HG03571 (cell line): ENCODE data around the gene BPTF.
"Not testable (repeated sequence)": the region's sequence is repeated elsewhere in the genome, so short reads cannot be mapped to it uniquely, and the experiment has no call there.

Experiments used
- ATAC-seq: cut with Tn5 transposase; IDR thresholded peaks from one replicate; pipeline ENCODE4 v1.9.1; 2021; ENCODE audit not compliant: unreplicated experiment

The BPTF gene

DNA sequence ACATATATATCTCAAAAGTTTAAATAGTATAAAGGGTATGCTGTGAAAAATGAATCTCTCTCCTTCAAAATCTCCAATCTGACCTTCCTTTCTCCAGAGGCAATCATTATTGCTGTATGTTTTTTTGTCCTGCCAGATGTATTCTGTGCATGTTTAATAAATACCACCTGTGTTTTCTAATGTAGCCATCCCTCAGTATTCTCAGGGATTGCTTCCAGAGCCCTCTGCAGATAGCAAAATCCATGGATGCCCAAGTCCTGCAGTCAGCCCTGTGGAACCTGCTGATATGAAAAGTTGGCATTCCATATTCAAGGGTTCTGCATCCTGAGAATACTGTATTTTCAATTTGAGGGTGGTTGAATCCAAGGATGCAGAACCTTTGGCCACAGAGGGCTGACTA lies 42.9 kb downstream of the BPTF start:
- no peak for ATAC-seq

DNA sequence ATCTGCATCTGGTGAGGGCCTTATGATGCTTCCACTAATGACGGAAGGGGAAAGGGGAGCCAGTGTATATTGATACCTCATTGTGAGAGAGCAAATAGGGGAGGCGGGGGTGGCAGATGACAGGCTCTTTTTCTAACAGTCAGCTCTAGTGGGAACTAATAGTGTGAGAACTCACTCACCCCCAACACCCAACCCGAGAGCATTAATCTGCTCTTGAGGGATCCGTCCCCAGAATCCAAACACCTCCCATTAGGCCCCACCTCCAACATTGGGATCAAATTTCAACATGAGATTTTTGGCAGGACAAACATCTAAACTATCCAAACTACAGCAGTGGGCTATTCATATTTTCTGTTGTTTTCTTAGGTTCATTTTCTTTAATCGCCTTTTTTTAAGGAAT lies 54.4 kb downstream of the BPTF start:
- ATAC-seq: no peak

DNA sequence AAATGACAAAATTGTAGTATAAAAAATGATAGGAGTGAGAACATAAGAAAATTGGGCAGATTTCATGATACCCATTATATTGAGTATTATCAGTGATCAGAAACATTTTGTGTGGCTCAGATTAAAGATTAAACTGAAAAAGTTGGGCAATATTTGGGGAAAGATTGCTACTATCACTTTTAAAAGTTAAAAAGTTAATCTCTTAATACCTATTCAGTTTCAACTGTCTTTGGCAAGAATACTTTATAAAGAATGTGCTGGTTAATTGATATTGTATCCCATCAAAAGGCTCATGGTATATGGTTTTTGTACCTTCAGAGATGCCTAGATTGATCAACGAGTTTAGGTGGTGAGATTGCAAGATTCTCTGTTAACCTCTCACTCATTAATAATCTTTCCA lies 55.8 kb downstream of the BPTF start:
- ATAC-seq: no peak

DNA sequence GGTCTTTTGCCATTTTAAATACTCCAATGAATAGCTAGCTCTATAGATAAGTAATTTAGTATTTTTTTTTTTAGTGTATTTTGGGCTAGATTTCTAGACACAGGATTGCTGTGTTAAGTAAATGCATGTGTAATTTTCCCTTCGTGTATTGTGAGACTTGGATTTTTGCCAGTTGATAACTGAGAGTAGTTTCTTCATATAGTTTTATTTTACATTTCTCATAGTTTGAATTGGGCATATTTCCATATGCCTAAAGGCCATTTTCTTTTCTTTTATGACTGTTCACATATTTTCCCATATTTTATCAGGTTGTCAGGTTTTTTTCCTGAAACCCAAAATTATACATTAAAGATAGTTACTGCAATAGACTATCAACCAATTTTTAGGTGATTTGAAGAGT lies 59.4 kb downstream of the BPTF start:
- ATAC-seq: no peak

DNA sequence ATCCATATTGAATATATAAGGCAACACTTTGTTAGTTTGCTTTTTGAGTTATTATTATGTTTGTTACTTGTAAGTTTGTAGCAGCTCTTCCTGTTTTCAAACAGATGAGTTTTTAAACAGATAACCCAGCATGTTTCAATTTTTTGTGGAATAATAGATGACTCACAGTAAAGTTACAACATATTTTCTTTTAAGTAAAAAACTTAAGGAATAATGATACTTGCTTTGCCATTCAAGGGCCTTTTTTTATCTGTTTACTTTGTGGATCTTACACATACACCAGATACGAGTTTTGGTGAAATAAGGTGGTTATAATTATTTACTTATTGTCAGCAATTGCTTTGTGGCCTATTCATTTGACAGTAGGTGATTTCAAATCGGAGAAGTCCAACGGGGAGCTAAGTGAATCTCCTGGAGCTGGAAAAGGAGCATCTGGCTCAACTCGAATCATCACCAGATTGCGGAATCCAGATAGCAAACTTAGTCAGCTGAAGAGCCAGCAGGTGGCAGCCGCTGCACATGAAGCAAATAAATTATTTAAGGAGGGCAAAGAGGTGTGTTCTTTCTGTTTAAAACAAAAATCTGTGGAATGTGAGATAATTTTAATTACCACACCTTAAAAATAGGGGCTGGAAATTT lies 66.3 kb downstream of the BPTF start:
- ATAC-seq: no peak

DNA sequence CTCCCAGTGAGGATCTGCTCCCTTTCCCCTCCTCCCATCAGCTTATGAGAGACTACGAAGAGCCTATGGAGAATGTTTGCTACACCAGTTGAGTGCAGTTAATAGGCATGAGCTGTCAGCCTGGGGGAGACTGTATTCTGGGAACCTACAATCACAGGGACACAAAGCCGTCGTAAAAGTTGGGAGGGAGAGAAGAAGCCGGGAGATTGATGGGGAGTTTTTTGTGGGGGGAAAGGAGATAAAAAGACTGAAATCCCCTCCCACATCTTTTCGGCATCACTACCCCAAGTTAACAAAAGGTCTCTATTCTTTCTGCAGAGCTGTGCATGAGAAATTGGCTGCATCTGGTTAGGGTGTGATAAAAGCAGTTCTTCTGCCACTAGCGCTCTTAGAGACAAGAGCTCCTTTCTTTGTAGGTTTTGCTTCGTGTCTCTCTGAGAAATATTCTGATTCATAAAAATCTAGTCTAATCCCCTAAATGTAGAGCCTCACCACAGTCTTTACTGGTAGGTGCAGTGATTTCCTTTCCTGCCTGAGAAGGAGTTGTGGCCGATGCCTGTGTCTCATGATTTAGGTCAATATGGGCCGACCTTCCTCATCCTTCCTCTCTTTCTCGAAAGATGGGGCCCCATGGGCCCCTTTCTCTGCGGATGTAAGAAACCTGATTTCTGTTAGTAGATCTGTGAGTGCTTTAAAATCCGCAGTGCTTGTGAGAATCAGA lies 77.4 kb downstream of the BPTF start:
- no peak for ATAC-seq

DNA sequence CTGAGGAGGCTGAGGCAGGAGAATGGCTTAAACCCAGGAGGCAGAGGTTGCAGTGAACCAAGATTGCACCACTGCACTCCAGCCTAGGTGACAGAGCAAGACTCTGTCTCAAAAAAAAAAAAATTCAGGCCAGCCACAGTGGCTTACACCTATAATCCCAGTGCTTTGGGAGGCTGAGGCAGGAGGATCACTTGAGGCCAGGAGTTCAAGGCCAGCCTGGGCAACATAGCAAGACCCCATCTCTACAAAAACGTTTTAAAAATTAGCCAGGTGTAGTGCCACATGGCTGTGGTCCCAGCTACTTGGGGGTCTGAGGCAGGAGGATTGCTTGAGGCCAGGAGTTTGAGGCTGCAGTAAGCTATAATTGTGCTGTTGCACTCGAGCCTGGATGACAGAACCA lies 80.0 kb downstream of the BPTF start:
- ATAC-seq: not testable (repeated sequence)

DNA sequence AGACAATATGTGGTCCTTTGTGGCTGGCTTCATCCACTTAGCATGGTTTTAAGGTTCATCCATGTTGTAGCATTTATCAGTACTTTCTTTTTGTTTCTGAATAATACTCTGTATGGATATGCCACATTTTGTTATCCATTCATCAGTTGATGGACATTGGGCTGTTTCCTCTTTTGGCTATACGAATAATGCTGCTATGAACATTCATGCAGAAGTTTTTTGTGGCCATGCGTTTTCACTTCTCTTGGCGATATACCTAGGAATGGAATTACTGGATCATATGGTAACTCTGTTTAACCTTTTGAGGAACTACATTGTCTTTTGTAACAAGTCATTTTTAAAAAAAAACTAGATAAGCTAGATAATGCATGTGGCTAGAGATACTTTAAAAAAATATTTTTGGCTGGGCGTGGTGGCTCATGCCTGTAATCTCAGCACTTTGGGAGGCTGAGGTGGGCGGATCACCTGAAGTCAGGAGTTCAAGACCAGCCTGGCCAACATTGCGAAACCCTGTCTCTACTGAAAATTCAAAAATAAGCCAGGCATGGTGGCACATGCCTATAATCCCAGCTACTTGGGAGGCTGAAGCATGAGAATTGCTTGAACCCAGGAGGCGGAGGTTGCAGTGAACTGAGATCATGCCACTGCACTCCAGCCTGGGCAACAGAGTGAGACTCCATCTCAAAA lies 85.0 kb downstream of the BPTF start:
- ATAC-seq: not testable (repeated sequence)

DNA sequence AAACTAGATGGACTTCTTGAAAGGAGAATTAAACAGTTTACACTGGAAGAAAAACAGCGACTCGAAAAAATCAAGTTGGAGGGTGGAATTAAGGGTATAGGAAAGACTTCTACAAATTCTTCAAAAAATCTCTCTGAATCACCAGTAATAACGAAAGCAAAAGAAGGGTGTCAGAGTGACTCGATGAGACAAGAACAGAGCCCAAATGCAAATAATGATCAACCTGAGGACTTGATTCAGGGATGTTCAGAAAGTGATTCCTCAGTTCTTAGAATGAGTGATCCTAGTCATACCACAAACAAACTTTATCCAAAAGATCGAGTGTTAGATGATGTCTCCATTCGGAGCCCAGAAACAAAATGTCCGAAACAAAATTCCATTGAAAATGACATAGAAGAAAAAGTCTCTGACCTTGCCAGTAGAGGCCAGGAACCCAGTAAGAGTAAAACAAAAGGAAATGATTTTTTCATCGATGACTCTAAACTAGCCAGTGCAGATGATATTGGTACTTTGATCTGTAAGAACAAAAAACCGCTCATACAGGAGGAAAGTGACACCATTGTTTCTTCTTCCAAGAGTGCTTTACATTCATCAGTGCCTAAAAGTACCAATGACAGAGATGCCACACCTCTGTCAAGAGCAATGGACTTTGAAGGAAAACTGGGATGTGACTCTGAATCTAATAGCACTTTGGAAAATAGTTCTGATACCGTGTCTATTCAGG lies 85.9 kb downstream of the BPTF start:
- no peak for ATAC-seq

DNA sequence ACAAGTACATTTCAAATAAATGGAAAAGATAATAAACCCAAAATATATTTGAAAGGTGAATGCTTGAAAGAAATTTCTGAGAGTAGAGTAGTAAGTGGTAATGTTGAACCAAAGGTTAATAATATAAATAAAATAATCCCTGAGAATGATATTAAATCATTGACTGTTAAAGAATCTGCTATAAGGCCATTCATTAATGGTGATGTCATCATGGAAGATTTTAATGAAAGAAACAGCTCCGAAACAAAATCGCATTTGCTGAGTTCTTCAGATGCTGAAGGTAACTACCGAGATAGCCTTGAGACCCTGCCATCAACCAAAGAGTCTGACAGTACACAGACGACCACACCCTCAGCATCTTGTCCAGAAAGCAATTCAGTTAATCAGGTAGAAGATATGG lies 86.8 kb downstream of the BPTF start:
- no peak for ATAC-seq

DNA sequence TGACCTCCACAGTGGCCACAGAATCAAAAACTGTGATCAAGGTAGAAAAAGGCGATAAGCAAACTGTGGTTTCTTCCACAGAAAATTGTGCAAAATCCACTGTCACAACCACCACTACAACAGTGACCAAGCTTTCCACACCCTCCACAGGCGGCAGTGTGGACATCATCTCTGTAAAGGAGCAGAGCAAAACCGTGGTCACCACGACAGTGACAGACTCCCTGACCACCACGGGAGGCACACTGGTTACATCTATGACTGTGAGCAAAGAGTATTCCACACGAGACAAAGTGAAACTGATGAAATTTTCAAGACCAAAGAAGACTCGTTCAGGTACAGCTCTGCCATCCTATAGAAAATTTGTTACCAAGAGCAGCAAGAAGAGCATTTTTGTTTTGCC lies 87.4 kb downstream of the BPTF start:
- no peak for ATAC-seq

DNA sequence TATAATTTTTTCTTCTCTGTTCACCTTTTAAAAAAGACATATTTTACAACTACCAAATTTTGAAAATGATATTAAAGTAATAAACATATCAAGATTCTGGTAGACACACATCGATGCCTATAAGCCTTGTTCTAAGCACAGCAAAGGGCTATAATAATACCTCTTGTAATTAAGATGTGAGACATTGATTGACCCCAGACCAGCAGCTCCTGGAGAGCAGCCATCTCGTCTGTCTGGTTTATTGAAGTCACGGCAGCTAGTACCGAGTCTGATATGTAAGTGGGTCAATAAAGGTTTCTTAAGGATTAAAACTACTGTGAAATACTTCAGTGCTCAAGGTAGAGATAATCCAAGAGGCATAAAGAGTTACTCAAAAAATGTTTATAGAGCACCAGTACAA lies 94.9 kb downstream of the BPTF start:
- no peak for ATAC-seq

DNA sequence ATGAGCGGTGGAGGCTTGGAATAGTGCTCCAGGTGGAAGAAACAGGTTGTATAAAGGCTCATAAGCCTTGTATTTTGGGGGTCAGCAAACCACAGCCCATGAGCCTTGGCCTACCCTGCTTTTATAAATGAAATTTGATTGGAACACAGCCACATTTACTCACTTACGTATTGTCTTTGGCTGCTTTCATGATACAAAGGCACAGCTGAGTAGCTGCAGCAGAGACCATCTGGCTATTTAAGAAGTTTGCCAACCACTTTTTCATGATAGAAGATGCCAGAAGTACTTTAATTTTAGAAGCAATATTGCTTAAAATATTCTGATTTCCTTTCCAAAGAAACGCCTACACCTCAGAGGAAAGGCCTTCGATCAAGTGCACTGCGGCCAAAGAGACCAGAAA lies 97.2 kb downstream of the BPTF start:
- ATAC-seq: no peak

DNA sequence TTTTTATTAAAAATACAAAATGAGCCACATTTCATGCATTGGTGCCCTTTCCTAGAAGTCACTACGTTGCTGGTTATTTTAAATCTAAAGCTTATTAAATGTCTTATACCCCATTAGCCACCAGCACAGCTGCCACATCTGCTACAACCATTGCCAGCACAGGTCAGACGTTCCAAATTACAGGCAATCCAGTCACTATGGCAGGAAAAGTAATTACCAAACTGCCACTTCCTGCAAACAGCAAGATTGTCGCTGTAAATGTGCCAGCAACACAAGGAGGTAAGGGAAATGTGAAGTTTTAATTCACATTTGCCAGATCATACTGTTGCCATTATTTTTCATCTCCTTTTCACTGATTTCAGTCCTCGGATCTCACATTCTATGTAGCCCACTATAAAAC lies 103.5 kb downstream of the BPTF start:
- not testable (repeated sequence) for ATAC-seq

DNA sequence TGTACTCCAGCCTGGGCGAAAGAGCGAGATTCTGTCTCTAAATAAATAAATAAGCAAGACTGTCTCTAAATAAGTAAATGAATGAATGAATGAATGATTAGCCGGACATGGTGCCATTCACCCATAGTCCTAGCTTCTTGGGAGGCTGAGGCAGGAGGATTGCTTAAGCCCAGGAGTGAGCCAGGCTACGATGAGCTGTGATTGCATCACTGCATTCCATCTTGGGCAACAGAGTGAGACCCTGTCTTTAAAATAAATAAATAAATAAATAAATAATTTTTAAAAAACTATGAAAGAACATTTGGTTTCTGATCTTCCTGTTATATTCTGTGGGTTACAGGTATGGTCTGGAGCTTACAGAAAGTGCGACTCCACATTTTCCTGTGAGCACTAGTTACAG lies 105.9 kb downstream of the BPTF start:
- ATAC-seq: no peak

DNA sequence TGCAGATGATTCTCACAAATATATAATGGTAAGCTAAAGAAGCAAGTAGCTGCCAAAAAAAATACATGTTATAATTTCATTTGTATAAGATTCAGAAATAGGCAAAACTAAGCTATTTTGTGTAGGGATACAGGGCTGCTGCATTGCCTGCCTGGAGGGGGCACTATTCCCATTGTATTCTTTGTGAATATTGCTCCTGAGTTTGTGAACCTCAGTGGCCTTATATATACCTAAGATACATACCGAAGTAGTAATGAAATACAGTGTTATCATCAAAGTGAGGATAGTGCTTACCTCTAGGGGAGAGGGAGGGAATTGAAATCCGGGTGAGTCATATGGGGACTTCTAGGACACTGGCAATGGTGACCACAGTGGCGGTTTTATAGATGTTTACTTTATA lies 117.5 kb downstream of the BPTF start:
- no peak for ATAC-seq

DNA sequence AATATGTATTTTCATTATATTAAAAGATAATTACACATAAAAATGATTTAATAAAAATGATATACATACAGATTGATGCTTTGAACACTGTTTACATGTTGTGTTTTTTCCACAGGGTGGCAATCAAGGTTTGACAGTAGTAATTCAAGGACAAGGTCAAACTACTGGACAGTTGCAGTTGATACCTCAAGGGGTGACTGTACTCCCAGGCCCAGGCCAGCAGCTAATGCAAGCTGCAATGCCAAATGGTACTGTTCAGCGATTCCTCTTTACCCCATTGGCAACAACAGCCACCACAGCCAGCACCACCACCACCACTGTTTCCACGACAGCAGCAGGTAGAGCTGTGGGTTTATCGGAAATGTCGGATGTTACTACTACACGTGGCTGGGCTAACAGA lies 118.7 kb downstream of the BPTF start:
- ATAC-seq: no peak

DNA sequence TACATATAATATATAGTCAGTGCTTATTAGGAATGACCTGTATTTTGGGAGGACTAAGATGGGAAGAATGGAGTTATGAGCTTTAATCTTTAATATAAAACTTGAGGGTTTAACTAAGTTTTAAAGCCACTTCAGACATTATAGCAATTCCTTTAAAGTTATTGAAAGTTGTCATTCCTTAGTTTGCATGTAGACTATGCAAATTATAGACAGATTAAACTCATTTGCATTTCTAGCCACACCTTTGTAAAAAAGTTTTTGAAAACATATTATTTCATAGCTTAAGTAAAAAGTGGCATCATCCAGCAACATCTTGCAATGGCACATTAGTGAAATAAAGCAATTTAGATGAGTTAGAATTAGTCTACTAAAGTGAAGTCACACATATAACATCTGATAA lies 121.2 kb downstream of the BPTF start:
- no peak for ATAC-seq

DNA sequence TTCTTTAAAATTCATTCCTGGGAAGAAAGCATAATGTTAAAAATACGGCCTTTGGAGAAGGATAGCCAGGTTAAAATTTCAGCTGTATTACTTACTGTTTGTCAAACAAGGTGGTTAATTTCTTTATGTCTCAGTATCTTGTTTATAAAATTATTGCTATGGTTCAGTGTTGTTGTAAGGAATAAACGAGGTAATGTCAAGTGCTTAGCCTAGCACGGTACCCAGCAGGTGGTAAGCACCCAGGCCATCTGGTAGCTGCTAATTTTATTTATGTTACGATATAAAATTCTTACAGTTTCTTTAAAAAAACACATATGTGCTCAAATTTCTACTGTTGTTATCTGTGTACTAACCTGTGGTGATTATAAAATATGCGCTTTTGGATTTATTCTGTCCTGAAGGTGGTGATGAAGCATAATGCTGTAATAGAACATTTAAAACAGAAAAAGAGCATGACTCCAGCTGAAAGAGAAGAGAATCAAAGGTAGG lies 122.1 kb downstream of the BPTF start:
- ATAC-seq: no peak

DNA sequence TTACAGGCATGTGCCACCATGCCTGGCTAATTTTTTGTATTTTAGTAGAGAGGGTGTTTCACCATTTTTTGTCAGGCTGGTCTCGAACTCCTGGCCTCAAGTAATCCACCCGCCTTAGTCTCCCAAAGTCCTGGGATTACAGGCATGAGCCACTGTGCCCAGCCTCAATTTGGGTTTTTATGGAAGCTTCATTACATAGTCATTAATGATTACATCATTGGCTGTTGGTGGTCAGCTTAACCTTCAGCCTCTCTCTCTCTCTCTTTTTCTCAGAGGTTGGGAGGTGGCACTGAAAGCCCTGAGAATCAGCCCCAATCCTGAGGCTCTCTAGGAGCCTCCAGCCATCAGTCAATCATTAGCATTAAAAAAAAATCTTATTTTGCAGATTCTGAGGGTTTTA lies 125.6 kb downstream of the BPTF start:
- no peak for ATAC-seq

DNA sequence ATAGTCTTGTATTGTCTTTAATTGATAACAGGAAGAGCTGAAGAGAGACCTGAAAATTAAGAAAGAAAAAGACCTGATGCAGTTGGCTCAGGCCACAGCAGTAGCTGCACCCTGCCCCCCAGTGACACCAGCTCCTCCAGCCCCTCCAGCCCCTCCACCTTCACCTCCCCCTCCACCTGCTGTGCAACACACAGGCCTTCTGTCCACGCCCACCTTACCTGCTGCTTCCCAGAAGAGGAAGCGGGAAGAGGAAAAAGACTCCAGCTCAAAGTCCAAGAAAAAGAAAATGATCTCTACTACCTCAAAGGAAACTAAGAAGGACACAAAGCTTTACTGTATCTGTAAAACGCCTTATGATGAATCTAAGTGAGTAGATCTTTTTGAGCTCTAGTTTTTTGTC lies 134.2 kb downstream of the BPTF start:
- ATAC-seq: no peak

DNA sequence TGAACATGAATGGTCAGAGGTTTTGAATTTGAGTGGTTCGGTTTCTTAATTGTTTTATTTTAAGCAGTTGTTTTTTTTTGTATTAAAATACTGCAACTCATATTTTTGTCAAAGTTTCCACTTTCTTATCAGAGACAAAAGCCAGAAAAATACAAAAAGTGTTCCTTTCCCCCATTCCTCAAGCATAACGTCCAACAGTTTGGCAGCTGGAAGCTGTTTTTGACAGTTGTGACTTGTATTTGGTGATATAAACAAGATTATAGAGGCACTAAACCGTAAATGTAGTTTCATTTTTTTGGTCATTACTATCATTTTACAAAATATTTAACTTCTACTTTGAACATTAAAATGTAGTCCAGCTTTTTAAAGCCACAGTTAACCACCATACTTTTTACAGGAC lies 135.0 kb downstream of the BPTF start:
- ATAC-seq: not testable (repeated sequence)
